ENCODE results near the gene RNF181.
"Not testable (repeated sequence)": the region's sequence is repeated elsewhere in the genome, so short reads cannot be mapped to it uniquely, and the experiment has no call there.

Gene RNF181

GRCh38 chr2:85577386-85578242, 17.9 kb upstream of the RNF181 start, which contains the start of gene VAMP8:
Gene VAMP8 (plus strand): TSS chr2:85577586. CDS start chr2:85577647, 61 bp downstream.
- DNase-seq, result peak; percentile 47

- no peak for DNase-seq
Measured at GRCh38 chr2:85578243-85579180, 17.0 kb upstream of the RNF181 start.

- DNase-seq, result no peak
Measured at GRCh38 chr2:85579266-85579935, 16.1 kb upstream of the RNF181 start.

GRCh38 chr2:85580206-85580605, 15.3 kb upstream of the RNF181 start:
- DNase-seq, result no peak

GRCh38 chr2:85582492-85582891, 13.1 kb upstream of the RNF181 start:
- DNase-seq, result no peak

GRCh38 chr2:85583667-85584353, 11.7 kb upstream of the RNF181 start:
- no peak for DNase-seq

- DNase-seq, result no peak
Measured at GRCh38 chr2:85584354-85584856, 11.1 kb upstream of the RNF181 start, which contains the start of gene VAMP5. Gene VAMP5 (plus strand): TSS chr2:85584431. CDS start chr2:85584491, 60 bp downstream.

GRCh38 chr2:85584857-85585780, 10.4 kb upstream of the RNF181 start:
- DNase-seq, result peak; percentile 73

- DNase-seq, result no peak
Measured at GRCh38 chr2:85585781-85586105, 9.8 kb upstream of the RNF181 start.

GRCh38 chr2:85588236-85588635, 7.3 kb upstream of the RNF181 start:
- no peak for DNase-seq

GRCh38 chr2:85588645-85589044, 6.9 kb upstream of the RNF181 start:
- DNase-seq, result no peak

- no peak for DNase-seq
Measured at GRCh38 chr2:85589181-85589580, 6.4 kb upstream of the RNF181 start.

GRCh38 chr2:85589982-85590791, 5.4 kb upstream of the RNF181 start:
- peak; percentile 94 for DNase-seq

GRCh38 chr2:85590950-85591349, 4.6 kb upstream of the RNF181 start:
- DNase-seq, result no peak

GRCh38 chr2:85591563-85591962, 4.0 kb upstream of the RNF181 start:
- no peak for DNase-seq

- DNase-seq, result not testable (repeated sequence)
Measured at GRCh38 chr2:85592299-85592698, 3.2 kb upstream of the RNF181 start.

- no peak for DNase-seq
Measured at GRCh38 chr2:85593023-85593422, 2.5 kb upstream of the RNF181 start.

GRCh38 chr2:85594715-85595300, 737 bp upstream of the RNF181 start:
- no peak for DNase-seq

GRCh38 chr2:85596026-85596333, 435 bp downstream of the RNF181 start:
- no peak for DNase-seq

All from NCI-H226 (cell line).